HG02759 (cell line): ENCODE data around the gene TSPAN6.

Source experiments
- ATAC-seq: cut with Tn5 transposase; IDR thresholded peaks from one replicate; pipeline ENCODE4 v1.9.1; 2021; ENCODE audit warnings: mild to moderate bottlenecking, moderate library complexity; ENCODE audit not compliant: unreplicated experiment

TSPAN6 gene

GRCh38 chrX:100591256-100592051 is 45.2 kb downstream of the TSPAN6 start:
- no peak for ATAC-seq

- no peak for ATAC-seq
Measured at GRCh38 chrX:100587861-100588260, 48.7 kb downstream of the TSPAN6 start.

DNA sequence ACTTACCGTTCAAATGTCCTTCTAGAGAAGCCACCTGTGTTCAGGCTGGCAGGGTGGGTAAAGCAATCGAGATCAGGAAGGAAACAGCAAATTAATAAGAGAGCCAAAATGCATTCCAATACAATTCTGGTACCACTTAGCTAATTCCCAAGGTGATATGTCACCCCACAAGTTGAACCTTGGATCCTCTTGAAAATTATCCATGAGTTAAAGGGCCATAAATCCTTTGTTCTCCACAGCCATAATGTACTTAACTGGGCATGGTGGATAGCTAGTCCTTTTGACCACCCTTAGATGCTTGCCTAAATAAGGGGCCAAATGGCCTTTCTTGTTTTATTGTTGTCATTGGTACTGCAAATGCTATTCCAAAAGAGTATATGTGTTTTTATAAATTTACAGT is 49.9 kb downstream of the TSPAN6 start:
- ATAC-seq, result no peak

DNA sequence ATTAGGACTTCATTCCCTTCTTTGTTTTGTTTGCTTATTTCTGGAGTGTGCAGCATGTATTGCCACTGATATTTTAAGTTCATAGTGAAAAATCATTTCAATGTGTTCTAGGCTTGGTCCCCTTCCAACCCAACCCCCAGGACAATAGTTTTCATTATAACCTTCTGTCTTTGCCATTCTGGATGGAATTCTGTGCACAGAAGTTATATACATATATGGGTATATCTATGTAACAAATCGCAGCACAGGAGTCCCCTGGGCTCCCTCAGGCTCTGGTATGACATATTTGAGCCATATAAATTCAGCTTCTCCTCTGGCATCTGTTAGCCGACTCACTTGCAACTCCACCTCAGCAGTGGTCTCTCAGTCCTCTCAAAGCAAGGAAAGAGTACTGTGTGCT is 52.0 kb downstream of the TSPAN6 start, which contains the start of gene TNMD:
TSS of gene TNMD (plus strand) at position 326 of the 400 bp plus-strand sequence. CDS start 83 bp downstream, outside the sequence.
- ATAC-seq, result no peak
